ENCODE measurements around the gene ACP3. TPM values are rescaled to one million over a fixed set of nuclear protein-coding genes. Genes with fewer than 3 reads are reported as not detected.

ACP3 gene
- total and polyA plus RNA-seq, 4 experiments from 2014 or later, result not detected

- Histone ChIP-seq H3K9me3 (ENCODE audit: control insufficient read depth in 1 of 2, low read length in 2 of 2) (no peaks in the 10 kb centered on the region), H3K27me3 (ENCODE audit: insufficient read depth, low read length) (no peaks in the 10 kb centered on the region), H3K36me3 (ENCODE audit: insufficient read depth, low read length) (no peaks in the 10 kb centered on the region), H3K27ac (ENCODE audit: low read depth, low read length) (no peak overlapping the region), H3K4me3 (ENCODE audit: low read length in 2 of 2) (no peak overlapping the region), H3K4me1 (ENCODE audit: insufficient read depth, low read length) (no peaks in the 10 kb centered on the region)
- peaks cover 5 to 6% of the 10 kb centered on the region in 2 donors for H3K27me3 Mint-ChIP-seq
- intact Hi-C loops (cut with micrococcal nuclease), result no loop called here
- peaks cover 0 to 7% (median 1%) of the 10 kb centered on the region in 8 donors for H3K9me3 Mint-ChIP-seq
- H3K27ac Mint-ChIP-seq, result no peak overlapping the region
- H3K36me3 Mint-ChIP-seq, result no peaks in the 10 kb centered on the region
- DNase-seq, result no peak
- POLR2A ChIA-PET (ENCODE audit: partially characterized antibody), result no interaction called here
- H3K4me1 Mint-ChIP-seq, result no peaks in the 10 kb centered on the region
- H3K4me3 Mint-ChIP-seq, result no peak overlapping the region
- CTCF ChIA-PET (ENCODE audit: partially characterized antibody), result no interaction called here
These were observed 32.2 kb upstream of the ACP3 start for GRCh38 chr3:132284781-132285619.

DNA sequence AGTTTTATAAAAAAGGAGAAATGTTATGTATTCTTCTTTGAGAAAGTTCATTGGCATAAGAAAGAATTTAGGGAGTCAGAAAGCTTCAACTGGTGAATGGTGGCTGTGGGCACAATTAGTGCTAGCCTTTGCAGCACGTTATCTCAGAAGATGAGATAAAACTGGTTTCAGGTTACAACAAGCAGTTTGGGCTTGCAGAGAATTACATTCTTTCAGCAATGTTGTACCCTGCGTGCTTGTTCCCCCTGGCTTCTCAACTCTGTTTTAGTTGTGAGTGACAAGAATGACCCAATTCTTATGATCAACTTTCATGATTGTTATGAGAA, 31.6 kb upstream of the ACP3 start:
- Mint-ChIP-seq H3K4me1 (no peaks in the 10 kb centered on the region), H3K9me3 (peaks cover 0 to 7% (median 1%) of the 10 kb centered on the region in 8 donors), H3K27ac (no peak overlapping the region), H3K36me3 (no peaks in the 10 kb centered on the region), H3K4me3 (no peak overlapping the region), H3K27me3 (peaks cover 5 to 6% of the 10 kb centered on the region in 2 donors)
- H3K27me3 ChIP-seq (ENCODE audit: insufficient read depth, low read length), result no peaks in the 10 kb centered on the region
- ChIA-PET POLR2A (ENCODE audit: partially characterized antibody) (no interaction called here), CTCF (ENCODE audit: partially characterized antibody) (no interaction called here)
- DNase-seq, result no peak
- H3K4me1 ChIP-seq (ENCODE audit: insufficient read depth, low read length), result no peaks in the 10 kb centered on the region
- intact Hi-C loops (cut with micrococcal nuclease), result no loop called here
- H3K36me3 ChIP-seq (ENCODE audit: insufficient read depth, low read length), result no peaks in the 10 kb centered on the region
- no peak overlapping the region for H3K27ac ChIP-seq (ENCODE audit: low read depth, low read length)
- no peak overlapping the region for H3K4me3 ChIP-seq (ENCODE audit: low read length in 2 of 2)
- no peaks in the 10 kb centered on the region for H3K9me3 ChIP-seq (ENCODE audit: control insufficient read depth in 1 of 2, low read length in 2 of 2)

DNA sequence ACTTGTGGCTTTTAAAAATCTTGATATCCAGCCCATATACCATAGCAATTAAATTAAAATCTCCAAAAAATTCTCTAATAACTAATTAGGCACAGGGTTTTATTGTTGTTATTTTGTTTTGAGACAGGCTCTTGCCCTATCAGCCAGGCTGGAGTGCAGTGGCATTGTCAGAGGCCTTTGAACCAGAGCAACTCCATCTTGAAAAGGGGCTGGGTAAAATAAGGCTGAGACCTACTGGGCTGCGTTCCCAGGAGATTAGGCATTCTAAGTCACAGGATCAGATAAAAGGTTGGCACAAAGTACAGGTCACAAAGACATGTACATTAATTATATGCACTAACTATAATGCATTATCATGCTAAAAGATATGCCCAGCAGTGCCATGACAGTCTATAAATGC, 31.2 kb upstream of the ACP3 start:
- H3K4me1 ChIP-seq (ENCODE audit: insufficient read depth, low read length), result no peaks in the 10 kb centered on the region

GRCh38 chr3:132288357-132288756, 28.9 kb upstream of the ACP3 start:
- ChIA-PET POLR2A (ENCODE audit: partially characterized antibody) (no interaction called here), CTCF (ENCODE audit: partially characterized antibody) (no interaction called here)
- intact Hi-C loops (cut with micrococcal nuclease), result no loop called here
- H3K27ac ChIP-seq (ENCODE audit: low read depth, low read length), result no peak overlapping the region
- no peaks in the 10 kb centered on the region for H3K27me3 ChIP-seq (ENCODE audit: insufficient read depth, low read length)
- no peak for DNase-seq
- H3K4me1 Mint-ChIP-seq, result no peaks in the 10 kb centered on the region
- H3K9me3 ChIP-seq (ENCODE audit: control insufficient read depth in 1 of 2, low read length in 2 of 2), result no peaks in the 10 kb centered on the region
- H3K4me1 ChIP-seq (ENCODE audit: insufficient read depth, low read length), result no peaks in the 10 kb centered on the region
- H3K4me3 Mint-ChIP-seq, result no peak overlapping the region
- H3K4me3 ChIP-seq (ENCODE audit: low read length in 2 of 2), result no peak overlapping the region
- peaks cover 0 to 7% (median 2%) of the 10 kb centered on the region in 8 donors for H3K9me3 Mint-ChIP-seq
- H3K27me3 Mint-ChIP-seq, result peaks cover 6 to 9% of the 10 kb centered on the region in 2 donors
- H3K36me3 ChIP-seq (ENCODE audit: insufficient read depth, low read length), result no peaks in the 10 kb centered on the region
- H3K27ac Mint-ChIP-seq, result no peak overlapping the region
- no peaks in the 10 kb centered on the region for H3K36me3 Mint-ChIP-seq

More for the DNA sequence above, 31.2 kb upstream of the ACP3 start:
- H3K27ac Mint-ChIP-seq, result no peak overlapping the region
- no peaks in the 10 kb centered on the region for H3K36me3 Mint-ChIP-seq
- H3K27me3 ChIP-seq (ENCODE audit: insufficient read depth, low read length), result no peaks in the 10 kb centered on the region
- intact Hi-C loops (cut with micrococcal nuclease), result no loop called here
- peaks cover 6 to 9% of the 10 kb centered on the region in 2 donors for H3K27me3 Mint-ChIP-seq
- H3K4me1 Mint-ChIP-seq, result no peaks in the 10 kb centered on the region
- H3K9me3 ChIP-seq (ENCODE audit: control insufficient read depth in 1 of 2, low read length in 2 of 2), result no peaks in the 10 kb centered on the region
- H3K4me3 Mint-ChIP-seq, result no peak overlapping the region
- no peak overlapping the region for H3K27ac ChIP-seq (ENCODE audit: low read depth, low read length)
- ChIA-PET CTCF (ENCODE audit: partially characterized antibody) (no interaction called here), POLR2A (ENCODE audit: partially characterized antibody) (no interaction called here)
- no peak for DNase-seq
- no peaks in the 10 kb centered on the region for H3K36me3 ChIP-seq (ENCODE audit: insufficient read depth, low read length)
- H3K9me3 Mint-ChIP-seq, result peaks cover 0 to 7% (median 2%) of the 10 kb centered on the region in 8 donors
- H3K4me3 ChIP-seq (ENCODE audit: low read length in 2 of 2), result no peak overlapping the region

DNA sequence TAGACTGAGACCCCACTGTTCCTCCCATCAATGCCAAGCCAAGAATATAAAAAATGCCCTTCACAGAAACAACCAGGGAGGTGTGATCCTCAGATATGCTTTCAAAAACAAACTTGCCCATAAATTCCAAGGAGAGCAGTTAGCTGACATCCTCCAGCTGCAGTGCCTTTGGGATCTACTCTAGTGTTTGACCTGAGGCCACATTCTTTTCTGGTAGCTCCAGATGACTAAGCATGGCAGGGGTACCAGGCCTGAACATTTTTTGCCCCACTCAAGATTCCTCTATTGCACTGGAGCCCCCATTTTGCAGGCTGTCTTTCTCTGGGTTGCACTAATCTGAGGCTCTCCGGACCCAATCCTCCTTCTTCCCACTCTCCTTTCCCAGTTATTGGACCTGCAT, 27.9 kb upstream of the ACP3 start:
- CTCF ChIA-PET (ENCODE audit: partially characterized antibody), result no interaction called here
- no peaks in the 10 kb centered on the region for H3K9me3 ChIP-seq (ENCODE audit: control insufficient read depth in 1 of 2, low read length in 2 of 2)
- H3K4me3 ChIP-seq (ENCODE audit: low read length in 2 of 2), result no peak overlapping the region
- no peak overlapping the region for H3K27ac ChIP-seq (ENCODE audit: low read depth, low read length)
- H3K27ac Mint-ChIP-seq, result no peak overlapping the region
- H3K27me3 Mint-ChIP-seq, result peaks cover 6 to 9% of the 10 kb centered on the region in 2 donors
- intact Hi-C loops (cut with micrococcal nuclease), result no loop called here
- POLR2A ChIA-PET (ENCODE audit: partially characterized antibody), result no interaction called here
- H3K36me3 ChIP-seq (ENCODE audit: insufficient read depth, low read length), result no peaks in the 10 kb centered on the region
- H3K36me3 Mint-ChIP-seq, result no peaks in the 10 kb centered on the region
- H3K27me3 ChIP-seq (ENCODE audit: insufficient read depth, low read length), result no peaks in the 10 kb centered on the region
- H3K4me3 Mint-ChIP-seq, result no peak overlapping the region
- DNase-seq, result no peak
- no peaks in the 10 kb centered on the region for H3K4me1 ChIP-seq (ENCODE audit: insufficient read depth, low read length)
- H3K9me3 Mint-ChIP-seq, result peaks cover 0 to 7% (median 2%) of the 10 kb centered on the region in 8 donors
- H3K4me1 Mint-ChIP-seq, result no peaks in the 10 kb centered on the region

- no peaks in the 10 kb centered on the region for H3K4me1 ChIP-seq (ENCODE audit: insufficient read depth, low read length)
- intact Hi-C loops (cut with micrococcal nuclease), result no loop called here
- no peaks in the 10 kb centered on the region for H3K36me3 ChIP-seq (ENCODE audit: insufficient read depth, low read length)
- H3K4me1 Mint-ChIP-seq, result no peaks in the 10 kb centered on the region
- peaks cover 0 to 7% (median 3%) of the 10 kb centered on the region in 8 donors for H3K9me3 Mint-ChIP-seq
- H3K4me3 Mint-ChIP-seq, result no peak overlapping the region
- POLR2A ChIA-PET (ENCODE audit: partially characterized antibody), result no interaction called here
- H3K36me3 Mint-ChIP-seq, result no peaks in the 10 kb centered on the region
- H3K9me3 ChIP-seq (ENCODE audit: control insufficient read depth in 1 of 2, low read length in 2 of 2), result no peaks in the 10 kb centered on the region
- no peaks in the 10 kb centered on the region for H3K27me3 ChIP-seq (ENCODE audit: insufficient read depth, low read length)
- CTCF ChIA-PET (ENCODE audit: partially characterized antibody), result no interaction called here
- H3K27me3 Mint-ChIP-seq, result peaks cover 6 to 11% of the 10 kb centered on the region in 2 donors
- H3K27ac Mint-ChIP-seq, result no peak overlapping the region
- DNase-seq, result no peak
- no peak overlapping the region for H3K27ac ChIP-seq (ENCODE audit: low read depth, low read length)
- H3K4me3 ChIP-seq (ENCODE audit: low read length in 2 of 2), result no peak overlapping the region
These were observed 26.4 kb upstream of the ACP3 start for GRCh38 chr3:132290833-132291232.

GRCh38 chr3:132292042-132292441, 25.2 kb upstream of the ACP3 start:
- no peak for DNase-seq
- H3K9me3 Mint-ChIP-seq, result peaks cover 0 to 16% (median 5%) of the 10 kb centered on the region in 8 donors
- ChIA-PET CTCF (ENCODE audit: partially characterized antibody) (no interaction called here), POLR2A (ENCODE audit: partially characterized antibody) (no interaction called here)
- H3K36me3 Mint-ChIP-seq, result no peaks in the 10 kb centered on the region
- intact Hi-C loops (cut with micrococcal nuclease), result no loop called here
- H3K4me3 Mint-ChIP-seq, result no peak overlapping the region
- no peak overlapping the region for H3K27ac ChIP-seq (ENCODE audit: low read depth, low read length)
- no peaks in the 10 kb centered on the region for H3K36me3 ChIP-seq (ENCODE audit: insufficient read depth, low read length)
- no peaks in the 10 kb centered on the region for H3K27me3 ChIP-seq (ENCODE audit: insufficient read depth, low read length)
- H3K4me1 Mint-ChIP-seq, result no peaks in the 10 kb centered on the region
- no peak overlapping the region for H3K27ac Mint-ChIP-seq
- H3K27me3 Mint-ChIP-seq, result peaks cover 6 to 11% of the 10 kb centered on the region in 2 donors
- H3K4me1 ChIP-seq (ENCODE audit: insufficient read depth, low read length), result no peaks in the 10 kb centered on the region
- H3K4me3 ChIP-seq (ENCODE audit: low read length in 2 of 2), result no peak overlapping the region
- no peaks in the 10 kb centered on the region for H3K9me3 ChIP-seq (ENCODE audit: control insufficient read depth in 1 of 2, low read length in 2 of 2)

Data from CD4-positive, alpha-beta memory T cell (primary cell).